GM15510 (cell line): Measurements from ENCODE around the gene SH3BGRL3.
A peak's percentile ranks its signal among the peaks of the same experiment; 100 is the strongest.

Experiments
- POLR2A ChIP-seq: IDR thresholded peaks from 3 replicates; pipeline ENCODE4 v1.6.1; 2011; ENCODE audit warnings: borderline replicate concordance; ENCODE audit not compliant: insufficient read length; ENCODE audit errors: extremely low read depth

The SH3BGRL3 gene

DNA sequence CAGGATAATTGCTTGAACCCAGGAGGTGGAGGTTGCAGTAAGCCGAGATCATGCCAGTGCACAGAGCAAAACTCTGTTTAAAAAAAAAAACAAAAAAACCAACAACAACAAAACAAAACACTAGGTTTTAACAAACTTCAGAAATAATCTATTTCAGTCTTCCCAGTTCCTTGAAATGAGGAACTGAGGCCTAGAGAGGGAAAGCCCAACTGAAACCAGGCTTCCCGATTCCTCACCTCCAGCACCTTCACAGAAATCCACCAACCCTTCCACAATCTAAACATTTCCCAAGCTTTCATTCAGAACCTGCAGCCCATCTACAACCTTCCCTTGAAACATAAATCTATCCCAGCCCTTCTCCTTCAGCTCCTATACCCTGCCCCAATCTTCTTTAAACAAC, 37.3 kb downstream of the SH3BGRL3 start:
- no peak for TF ChIP-seq POLR2A

DNA sequence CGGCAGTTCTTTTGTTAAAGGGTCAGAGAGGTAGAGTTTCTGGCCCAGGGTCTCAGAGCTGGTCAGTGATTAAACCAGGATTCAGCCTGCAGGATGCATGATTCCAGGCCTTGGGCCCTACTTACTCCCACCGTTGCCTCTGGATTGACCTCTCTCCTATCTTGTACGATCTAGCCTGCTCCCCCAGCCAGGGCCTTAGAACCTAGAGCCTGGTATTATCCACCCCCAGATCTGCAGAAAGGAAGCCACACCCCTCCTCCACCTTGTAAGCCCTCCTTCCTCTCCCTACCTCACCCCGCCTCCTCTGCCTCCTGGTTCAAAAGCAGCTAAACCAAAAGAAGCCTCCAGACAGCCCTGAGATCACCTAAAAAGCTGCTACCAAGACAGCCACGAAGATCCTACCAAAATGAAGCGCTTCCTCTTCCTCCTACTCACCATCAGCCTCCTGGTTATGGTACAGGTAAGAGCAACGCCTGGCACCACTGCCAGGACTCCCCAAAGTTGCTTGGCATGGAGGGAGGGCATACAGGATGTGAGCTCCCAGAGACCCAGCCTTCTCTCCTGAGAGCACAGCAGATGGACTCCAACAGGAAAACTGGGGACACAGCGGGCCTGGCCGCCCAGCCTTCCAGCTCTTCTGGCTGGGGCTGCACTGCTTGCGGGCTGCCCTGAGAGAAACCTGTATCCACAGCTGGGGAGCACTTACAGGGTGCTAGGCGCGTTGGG, 37.9 kb downstream of the SH3BGRL3 start, which contains the start of gene CD52:
Gene CD52, plus strand, starts transcription at position 347 of the 726 bp plus-strand sequence. Its CDS starts 60 bp downstream, at position 407.
- peak; percentile 82 for TF ChIP-seq POLR2A

DNA sequence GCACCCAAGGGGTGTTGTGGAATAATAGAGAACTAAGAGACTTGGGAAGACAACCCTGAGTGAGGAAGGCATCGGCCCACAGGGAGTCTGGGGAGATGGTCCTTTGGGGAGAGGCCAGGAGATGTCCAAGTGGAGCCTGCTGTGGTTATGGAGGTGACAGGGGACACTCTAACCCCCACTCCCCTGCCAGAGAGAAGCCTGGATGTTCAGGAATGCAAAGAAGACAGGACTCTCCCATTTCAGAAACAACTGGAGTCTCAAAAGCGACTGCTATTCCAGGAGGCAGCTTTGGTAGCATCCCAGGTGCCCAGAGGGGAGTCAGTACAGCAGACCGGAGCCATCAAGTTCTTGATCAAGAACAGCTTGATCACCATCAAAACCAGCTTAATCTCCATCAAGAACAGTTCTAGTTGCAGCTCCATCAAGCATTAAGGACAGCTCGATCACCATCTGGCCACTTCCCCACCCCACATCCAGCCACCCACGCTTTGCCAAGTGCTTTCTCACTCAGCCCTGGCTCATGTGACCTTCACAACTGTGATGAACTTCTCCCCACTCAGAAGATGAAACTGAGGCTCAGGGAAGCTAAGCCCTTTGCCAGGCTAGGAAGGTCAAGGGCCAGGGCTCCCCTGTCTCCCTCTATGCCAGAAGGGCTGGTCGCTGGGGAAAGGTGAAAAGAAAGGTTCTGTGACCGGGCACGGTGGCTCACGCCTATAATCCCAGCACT, 38.6 kb downstream of the SH3BGRL3 start:
- peak; percentile 50 for TF ChIP-seq POLR2A

DNA sequence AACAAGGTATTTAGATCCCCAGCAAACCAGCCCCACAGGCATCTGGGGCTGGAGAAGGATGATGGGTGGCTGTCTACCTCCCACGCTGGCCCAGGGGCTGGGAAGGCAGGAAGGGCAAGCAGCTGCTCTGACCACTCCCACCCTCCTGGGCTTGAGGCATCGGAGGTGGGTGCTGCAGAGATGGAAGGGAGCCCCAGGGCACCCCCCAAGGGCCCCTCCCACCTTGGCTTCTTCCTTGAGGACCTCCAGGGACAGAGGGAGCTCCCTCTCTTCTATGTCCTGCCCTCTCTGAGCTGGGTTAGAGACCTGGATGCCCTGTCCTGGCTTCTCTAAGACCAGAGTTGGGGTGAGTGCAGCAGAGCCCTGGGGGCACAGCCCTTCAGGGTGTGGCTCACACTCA, 41.0 kb downstream of the SH3BGRL3 start:
- TF ChIP-seq POLR2A = no peak

DNA sequence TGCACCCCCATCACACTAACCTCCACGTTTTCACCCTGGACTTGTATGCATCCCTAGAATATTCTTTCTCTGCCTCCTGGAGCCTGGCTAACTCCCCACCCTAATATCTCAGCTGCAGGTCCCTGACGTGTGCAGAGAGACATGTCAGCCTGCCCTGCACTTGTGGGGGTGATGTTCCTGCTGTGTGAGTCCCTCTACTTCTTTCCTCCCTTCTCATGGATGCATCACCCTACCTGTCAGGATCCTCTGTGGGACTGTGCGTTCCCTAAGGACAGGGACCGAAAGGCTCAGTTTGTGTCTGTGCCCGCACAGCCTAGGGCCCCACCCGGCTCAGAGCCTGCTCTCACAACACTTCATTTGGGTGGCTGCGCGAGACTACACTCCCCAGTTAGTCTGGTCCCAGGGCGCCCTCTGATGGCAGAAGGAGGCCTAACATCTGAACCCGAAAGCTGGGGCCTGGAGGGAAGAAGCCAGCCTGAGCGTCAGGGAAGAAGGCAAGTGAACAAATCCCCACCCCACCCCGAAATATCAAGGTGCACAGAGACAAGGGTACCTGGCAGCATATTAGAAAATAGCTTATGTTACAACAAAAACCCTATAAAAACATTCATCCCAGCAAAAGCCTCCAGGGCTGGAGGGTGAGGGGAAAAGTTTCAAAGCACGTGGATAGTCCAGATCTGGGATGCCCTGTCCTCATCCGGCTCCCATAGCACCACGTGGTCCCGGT, 41.6 kb downstream of the SH3BGRL3 start:
- TF ChIP-seq POLR2A = no peak

DNA sequence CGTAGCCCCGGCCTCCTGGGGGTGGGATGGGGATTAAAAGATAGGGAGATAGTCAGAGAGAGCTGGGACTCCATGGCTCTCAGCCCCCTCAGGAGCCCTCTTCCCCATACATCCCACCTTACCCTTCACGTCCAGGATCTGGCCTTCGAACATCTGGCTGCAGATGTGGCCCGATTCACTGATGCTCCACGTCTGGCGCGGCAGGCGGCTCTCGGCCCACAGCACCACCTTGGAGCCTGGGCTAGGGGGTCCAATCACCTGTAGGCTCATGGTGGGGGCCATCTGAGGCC, 42.1 kb downstream of the SH3BGRL3 start:
- TF ChIP-seq POLR2A = no peak

DNA sequence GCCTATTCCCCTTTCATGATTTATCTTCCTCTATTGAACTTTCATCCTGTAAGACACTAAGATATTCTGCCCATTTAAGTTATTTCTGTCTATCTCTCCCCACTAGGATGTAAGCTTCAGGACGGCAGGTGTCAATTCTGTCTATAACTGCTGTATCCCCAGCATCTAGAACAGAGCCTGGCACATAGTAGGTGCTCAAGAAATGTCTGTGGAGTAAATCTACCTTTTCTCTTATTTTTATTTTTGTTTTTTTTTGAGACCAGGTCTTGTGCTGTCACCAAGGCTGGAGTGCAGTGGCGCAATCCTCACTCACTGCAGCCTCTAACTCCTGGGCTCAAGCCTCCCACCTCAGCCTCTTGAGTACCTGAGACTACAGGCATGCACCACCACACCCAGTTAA, 43.5 kb downstream of the SH3BGRL3 start:
- no peak for TF ChIP-seq POLR2A

DNA sequence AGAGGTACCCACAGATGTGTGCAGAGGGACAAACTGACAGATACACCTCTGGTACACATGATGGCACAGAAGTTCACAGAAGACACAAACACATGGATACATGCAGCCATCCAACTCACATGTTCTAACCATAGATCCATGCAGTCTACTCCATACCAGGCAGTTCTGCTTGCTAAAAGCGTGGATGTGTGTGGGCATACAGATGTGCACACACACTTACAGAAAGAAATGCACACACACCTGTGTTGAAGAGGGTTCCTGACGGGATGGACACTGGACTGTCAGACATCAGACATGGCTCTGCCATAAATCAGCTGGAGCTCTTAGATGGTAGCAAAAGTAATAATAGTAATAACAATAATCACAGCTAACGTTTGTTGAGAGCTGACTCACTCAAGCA, 44.7 kb downstream of the SH3BGRL3 start:
- no peak for TF ChIP-seq POLR2A

DNA sequence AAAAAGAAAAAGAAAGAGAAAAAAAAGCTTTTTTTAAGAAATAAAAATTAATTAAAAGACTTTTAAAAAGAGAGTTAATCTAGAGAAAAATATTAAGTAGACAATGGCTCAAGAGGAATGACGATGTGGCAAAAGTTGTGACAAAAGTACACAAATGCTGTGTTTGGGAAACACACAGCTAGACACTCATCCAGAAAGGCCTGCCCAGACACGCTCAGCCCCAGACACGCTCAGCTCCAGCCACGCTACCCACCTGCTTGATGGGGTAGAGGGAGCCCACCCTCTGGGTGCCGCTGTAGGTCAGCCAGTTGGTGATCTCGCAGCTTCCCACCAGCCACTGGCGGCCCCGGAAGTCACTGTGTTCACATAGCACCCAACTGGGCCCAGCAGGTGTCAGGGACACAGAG, 48.1 kb downstream of the SH3BGRL3 start:
- TF ChIP-seq POLR2A = no peak

DNA sequence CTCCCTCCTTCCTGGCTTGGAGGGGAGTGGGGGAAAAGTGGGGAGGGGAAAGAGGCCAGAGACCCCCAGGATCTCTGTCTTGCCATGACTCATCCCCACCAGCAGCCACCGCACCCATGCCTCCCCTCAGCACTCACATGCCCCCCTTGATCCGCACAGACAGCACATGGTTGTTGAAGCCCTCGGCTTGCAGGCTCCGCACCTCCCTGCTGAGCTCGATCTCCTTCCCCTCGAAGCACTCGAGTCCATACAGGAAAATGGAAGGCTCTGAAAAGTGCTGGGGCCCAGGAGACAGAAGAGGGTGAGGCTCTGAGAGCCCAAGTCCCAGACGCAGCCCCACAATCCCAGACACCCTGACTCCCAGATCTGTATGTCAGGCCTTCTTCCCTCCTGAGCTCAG, 48.7 kb downstream of the SH3BGRL3 start:
- TF ChIP-seq POLR2A = no peak

DNA sequence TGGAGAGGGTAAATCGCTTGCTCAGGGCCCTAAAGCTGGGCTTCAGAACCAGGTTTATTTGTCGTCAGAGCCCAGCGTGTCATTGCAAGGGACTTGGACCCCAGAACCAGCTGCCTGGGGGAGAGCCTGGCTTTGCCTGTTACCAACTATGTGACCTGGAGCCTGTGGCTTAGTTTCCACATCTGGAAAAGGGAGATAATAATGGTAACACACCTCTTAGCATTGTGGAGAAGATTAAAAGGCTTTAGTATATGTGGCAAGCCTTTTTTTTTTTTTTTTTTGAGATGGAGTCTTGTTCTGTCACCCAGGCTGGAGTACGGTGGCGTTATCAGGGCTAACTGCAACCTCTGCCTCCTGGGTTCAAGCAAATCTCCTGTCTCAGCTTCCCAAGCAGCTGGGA, 50.4 kb downstream of the SH3BGRL3 start:
- no peak for TF ChIP-seq POLR2A
